ENCODE results near the gene FKBP11.

The FKBP11 gene

DNA sequence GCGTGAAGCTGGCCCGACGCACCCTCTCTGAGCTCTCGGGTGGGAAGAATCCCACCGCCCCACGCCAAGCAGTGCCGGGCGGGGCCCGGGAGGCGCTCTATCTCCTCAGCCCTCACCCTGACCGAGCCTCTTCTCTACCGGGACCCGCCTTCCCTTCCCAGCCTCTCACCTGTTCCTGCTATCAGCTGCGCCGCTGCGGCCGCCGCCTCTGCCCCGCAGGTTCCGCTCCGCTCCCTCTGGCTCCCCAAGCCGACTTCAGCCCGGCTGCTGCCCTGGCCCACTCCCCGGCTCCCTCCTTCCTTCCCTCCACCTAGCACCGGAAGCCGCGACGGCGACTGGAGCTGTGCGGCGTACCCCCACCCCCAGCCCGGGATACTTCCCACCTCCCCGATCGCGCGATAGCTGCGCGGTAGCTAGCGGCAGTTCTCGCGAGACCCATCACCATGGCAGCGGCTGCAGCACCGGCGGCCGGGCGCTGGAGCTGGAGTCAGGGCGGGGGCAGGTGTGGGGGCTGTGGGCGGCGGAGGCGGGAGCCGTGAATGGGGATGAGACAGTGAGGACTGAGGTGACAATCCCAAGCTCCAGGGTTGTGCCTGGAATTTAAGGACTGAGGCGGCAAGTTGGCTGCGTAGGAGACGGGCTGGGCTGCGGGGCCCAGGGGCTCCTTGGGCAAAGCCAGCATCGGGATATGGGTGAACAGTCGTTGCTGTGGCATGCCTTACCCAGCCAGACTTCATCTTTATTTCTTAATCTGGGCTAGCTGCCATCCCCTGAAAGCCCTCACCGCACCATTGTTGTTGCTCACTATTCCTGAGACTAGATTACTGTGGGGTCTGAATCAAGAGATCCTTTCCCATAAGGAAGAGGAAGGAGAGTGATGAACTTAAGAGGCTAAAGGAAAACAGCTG, 32.1 kb upstream of the FKBP11 start, which contains the start of gene ARF3:
Gene ARF3, minus strand, starts transcription at position 347 of the 908 bp plus-strand sequence. CDS start 16,392 bp downstream, outside the sequence.
- peak within 1 kb of the TSS; percentile 99 for H3K4me3 ChIP-seq (ENCODE audit: low read depth, low read length)
- POLR2A ChIA-PET, result interaction anchor here (0.5 to 1.8 kb wide), 7 partner anchors 13 to 309 kb away, joined by 3 to 10 read pairs (median 4); partner anchors contain the start of gene TUBA1B
- CTCF ChIA-PET, result interaction anchor here (1.0 to 40.7 kb wide), 11 partner anchors 9 to 109 kb away, joined by 3 to 1340 read pairs (median 6); partner anchors contain the start of genes DDN, FKBP11, WNT1 and WNT10B
- TF ChIP-seq CTCF (IDR thresholded peaks at IDR 0.05; ENCODE audit: insufficient read depth, low read length, missing control alignments), result no peak
- DNase-seq (ENCODE audit: low read depth, low spot score), result no peak

- peak overlapping the region; percentile 99 for H3K4me3 ChIP-seq (ENCODE audit: low read depth, low read length)
- no peak for TF ChIP-seq CTCF (IDR thresholded peaks at IDR 0.05; ENCODE audit: insufficient read depth, low read length, missing control alignments)
- ChIA-PET CTCF (interaction anchor here (1.1 to 40.7 kb wide), 10 partner anchors 9 to 108 kb away, joined by 3 to 1340 read pairs (median 6); partner anchors contain the start of genes DDN, FKBP11, WNT1 and WNT10B), POLR2A (interaction anchor here (1.0 to 1.8 kb wide), 4 partner anchors 12 to 27 kb away, joined by 3 to 10 read pairs (median 4); no protein-coding TSS in a partner anchor)
- peak; percentile 87 for DNase-seq (ENCODE audit: low read depth, low spot score)
Measured at GRCh38 chr12:48956279-48957140, 31.2 kb upstream of the FKBP11 start.

- ChIA-PET POLR2A (no interaction called here), CTCF (interaction anchor here (0.6 to 40.7 kb wide), 7 partner anchors 7 to 103 kb away, joined by 3 to 1340 read pairs (median 4); partner anchors contain the start of genes DDN, DDX23, FKBP11 and WNT1)
- no peak for TF ChIP-seq CTCF (IDR thresholded peaks at IDR 0.05; ENCODE audit: insufficient read depth, low read length, missing control alignments)
- DNase-seq (ENCODE audit: low read depth, low spot score), result no peak
- no peak overlapping the region for H3K4me3 ChIP-seq (ENCODE audit: low read depth, low read length)
Measured at GRCh38 chr12:48954841-48955501, 29.7 kb upstream of the FKBP11 start.

DNA sequence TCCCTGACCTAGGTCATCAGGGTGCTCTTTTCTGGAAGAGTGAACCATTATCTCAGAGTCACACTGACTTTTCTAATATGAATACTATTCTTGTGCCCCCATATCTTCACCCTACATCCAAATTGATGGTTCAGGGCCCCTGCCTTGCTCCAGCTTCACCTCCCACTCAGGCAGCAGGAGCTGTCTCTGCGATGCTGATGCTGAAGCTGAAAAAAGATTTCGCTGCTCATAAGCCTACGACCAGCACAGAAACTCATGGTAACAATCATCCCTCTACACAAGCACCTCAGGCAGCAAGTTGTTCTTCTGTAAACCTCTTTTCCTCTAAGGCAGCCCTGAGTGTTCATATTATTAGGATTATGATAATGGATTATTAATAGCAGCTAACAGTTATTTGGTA, 28.8 kb upstream of the FKBP11 start:
- H3K4me3 ChIP-seq (ENCODE audit: low read depth, low read length), result no peak overlapping the region
- POLR2A ChIA-PET, result no interaction called here
- TF ChIP-seq CTCF (IDR thresholded peaks at IDR 0.05; ENCODE audit: insufficient read depth, low read length, missing control alignments), result no peak
- no peak for DNase-seq (ENCODE audit: low read depth, low spot score)
- CTCF ChIA-PET, result interaction anchor here (1.2 to 40.7 kb wide), 5 partner anchors 20 to 101 kb away, joined by 5 to 1340 read pairs (median 16); partner anchors contain the start of genes DDN, DDX23, FKBP11 and WNT1

GRCh38 chr12:48952691-48953090, 27.4 kb upstream of the FKBP11 start:
- H3K4me3 ChIP-seq (ENCODE audit: low read depth, low read length), result no peak overlapping the region
- POLR2A ChIA-PET, result no interaction called here
- no peak for TF ChIP-seq CTCF (IDR thresholded peaks at IDR 0.05; ENCODE audit: insufficient read depth, low read length, missing control alignments)
- CTCF ChIA-PET, result interaction anchor here (1.2 to 40.7 kb wide), 6 partner anchors 21 to 100 kb away, joined by 5 to 1340 read pairs (median 13); partner anchors contain the start of genes DDN, DDX23, FKBP11 and WNT1
- no peak for DNase-seq (ENCODE audit: low read depth, low spot score)

All from AG04449 (cell line).